NCI-H446 treated with DMSO at 0.1 percent for 48 hours (cell line): ENCODE data around the gene LRP2.

Source experiments
- DNase-seq: peaks from one replicate; lab custom pipeline; 2025; lab: John Stamatoyannopoulos, UW

The LRP2 gene

DNA sequence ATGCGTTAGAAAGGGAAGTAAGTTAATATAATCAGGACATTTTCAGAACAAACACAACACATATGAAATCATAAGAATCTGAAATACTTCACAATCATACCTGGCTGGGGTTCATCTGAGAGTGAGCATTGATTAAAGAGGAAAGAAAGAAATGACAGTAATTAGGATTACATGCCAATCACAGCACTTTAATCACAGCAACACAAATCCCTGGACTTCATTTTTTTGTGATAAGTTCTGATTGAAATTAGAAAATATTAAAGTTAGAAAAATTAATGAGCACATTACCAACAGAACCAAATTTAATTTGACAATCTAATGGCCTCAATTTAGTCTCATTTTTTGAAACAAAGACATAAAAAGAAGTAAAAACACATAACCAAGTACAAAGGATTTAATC, 121.9 kb downstream of the LRP2 start:
- no peak for DNase-seq

DNA sequence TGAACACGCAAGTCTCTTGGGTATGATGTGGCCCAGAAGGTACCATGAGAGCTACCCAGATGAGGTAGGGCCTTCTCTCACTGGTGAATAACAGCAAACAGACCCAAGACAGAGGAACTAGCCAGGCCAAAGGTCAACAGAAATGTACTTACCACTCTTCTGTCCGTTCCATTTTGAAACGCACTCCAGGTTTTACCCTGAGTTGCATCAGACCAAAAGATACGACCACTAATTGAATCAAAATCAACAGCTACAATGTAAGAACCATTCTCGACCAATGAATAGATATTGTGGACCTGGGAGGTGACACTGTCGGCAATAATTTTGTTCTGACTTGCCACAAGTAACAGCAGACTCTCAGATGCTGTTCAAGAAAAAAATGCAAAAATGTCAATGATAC, 124.4 kb downstream of the LRP2 start:
- no peak for DNase-seq

DNA sequence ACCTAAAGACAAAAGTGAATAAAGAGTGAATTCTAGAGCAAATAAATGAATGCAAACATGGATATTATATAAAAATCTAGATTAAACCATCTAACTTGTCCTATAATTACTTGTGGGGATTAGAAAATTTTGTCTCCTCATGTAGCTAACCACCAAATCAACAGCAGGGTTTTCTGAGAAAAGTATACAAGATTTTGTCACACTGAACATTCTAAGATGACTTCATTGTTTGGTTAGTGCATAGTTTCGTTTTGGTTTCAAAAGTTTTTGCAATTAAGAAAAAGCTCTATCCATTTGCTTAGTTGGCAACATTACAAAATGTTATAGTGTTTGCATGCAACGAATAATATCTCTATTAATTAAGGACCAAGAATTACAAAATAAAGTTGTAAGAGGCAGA, 125.0 kb downstream of the LRP2 start:
- DNase-seq, result no peak

DNA sequence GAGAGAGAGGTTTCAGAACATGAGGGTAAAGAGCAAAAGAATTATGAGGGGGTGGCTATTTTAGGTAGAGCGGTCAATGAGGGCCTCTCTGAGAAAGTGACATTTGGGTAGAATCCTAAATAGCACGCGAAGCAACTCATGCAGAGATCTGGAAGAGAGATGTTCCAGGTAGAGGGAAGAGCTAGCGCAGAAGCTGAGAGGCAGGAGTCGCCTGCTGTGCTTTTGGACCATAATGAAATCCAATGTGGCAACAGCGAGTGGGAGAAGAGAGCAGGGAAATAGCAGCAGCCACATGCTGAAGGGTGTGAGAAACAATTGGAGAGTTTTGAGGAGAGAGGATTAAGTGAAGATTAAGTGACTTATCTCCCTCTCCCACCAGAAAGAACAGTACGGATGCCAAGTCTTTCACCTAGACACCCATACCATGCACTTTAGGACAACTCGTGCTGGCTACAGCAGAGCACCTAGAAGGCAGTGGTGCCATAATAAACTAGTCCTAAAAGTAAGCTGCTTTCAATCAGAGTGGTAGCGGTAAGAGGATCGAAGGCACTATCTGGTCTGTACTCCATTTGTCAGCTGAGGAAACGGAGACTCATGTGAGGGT, 129.7 kb downstream of the LRP2 start:
- no peak for DNase-seq

DNA sequence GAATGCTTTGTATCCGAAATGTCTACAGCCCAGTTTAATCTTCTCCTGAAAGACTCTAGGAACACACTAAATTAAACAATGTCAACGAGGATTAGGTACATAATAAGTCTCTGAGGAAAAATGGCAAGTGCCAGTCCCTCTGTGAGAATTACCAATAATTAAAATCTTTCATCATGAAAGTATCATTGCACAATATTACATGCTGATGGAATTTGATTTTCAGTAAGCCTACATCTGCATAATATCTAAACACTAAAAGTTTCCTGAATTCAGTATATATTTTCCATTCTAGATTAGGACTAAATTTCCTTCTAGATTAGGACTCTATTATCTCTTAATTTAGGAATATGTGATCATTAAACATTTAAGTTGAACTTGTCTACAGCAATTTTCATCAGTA, 132.1 kb downstream of the LRP2 start:
- DNase-seq, result no peak

DNA sequence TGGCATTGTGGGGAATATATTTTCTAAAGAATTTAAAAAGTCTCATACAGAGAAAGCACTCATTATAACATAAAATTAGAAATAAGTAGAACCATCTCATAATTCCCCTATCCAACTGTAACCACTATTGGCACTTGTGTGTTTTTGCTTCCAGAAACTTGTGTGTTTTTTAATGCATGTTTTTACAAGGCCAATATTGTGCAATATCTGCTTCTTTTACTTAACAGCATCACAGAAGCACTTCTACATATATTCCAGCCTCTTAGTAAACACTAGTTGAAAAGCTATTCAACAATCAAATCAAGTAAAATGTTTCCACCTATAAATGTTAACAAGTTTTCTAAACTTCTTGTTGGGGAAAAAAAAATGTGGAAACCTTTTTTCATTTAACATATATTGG, 132.7 kb downstream of the LRP2 start:
- no peak for DNase-seq

DNA sequence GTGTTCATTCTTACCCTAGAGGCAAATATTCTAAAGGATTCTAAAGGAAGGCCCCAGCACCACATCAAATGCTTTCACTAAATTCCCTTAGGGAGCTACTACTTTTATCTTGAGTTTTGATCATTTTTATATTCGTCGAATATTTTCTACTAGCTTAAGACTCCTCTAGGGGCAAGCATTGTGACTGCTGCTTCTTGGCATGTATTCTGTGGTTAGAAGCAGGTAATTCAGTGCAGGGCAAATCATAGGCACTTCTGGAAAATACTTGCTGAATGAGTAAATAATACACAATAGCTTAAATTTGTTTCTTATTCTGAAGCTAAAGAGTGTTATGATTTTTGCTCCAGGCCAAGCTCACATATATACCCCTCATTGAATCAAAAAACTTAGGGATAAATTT, 136.4 kb downstream of the LRP2 start:
- no peak for DNase-seq

DNA sequence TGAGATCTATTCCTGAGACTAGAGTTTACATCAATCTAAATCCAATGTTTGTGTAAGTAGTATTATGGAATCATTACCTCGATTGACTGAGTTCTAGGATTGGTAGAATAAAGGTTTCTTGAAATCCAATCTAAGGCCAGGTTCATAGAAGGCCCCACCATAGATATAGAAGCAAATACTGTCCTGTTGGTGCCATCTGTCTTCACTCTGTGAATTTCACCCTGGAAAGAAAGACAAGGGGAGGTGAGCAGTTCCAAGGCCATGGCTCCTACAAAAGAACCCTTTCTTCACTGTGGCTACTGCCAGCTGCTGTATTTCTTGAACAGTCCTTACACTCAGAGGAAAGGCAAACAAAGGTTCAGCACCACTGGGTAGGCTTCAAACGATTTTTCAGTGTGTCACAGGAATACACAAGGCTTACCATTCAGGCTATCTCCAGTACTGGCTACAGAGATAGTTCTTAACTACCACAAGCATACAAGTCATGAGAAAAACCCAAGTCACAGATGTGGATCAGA, 137.0 kb downstream of the LRP2 start:
- no peak for DNase-seq

DNA sequence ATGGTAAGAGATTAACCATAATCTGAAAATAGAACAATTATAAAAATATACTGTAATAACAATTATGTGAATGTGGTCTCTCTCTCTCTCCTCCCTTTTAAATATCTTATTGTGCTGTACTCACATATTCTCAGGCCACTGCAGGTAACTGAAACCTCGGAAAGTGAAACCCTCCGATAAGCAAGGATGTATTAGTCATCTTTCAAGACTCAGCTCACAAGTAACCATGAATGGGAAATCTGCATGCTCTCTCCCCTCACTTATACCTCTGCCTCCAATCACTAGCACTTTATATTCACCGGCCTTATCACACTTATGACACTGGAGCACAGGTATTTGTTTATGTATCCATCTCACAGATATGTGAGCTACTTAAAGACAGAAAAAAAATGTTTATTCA, 139.7 kb downstream of the LRP2 start:
- DNase-seq, result no peak

DNA sequence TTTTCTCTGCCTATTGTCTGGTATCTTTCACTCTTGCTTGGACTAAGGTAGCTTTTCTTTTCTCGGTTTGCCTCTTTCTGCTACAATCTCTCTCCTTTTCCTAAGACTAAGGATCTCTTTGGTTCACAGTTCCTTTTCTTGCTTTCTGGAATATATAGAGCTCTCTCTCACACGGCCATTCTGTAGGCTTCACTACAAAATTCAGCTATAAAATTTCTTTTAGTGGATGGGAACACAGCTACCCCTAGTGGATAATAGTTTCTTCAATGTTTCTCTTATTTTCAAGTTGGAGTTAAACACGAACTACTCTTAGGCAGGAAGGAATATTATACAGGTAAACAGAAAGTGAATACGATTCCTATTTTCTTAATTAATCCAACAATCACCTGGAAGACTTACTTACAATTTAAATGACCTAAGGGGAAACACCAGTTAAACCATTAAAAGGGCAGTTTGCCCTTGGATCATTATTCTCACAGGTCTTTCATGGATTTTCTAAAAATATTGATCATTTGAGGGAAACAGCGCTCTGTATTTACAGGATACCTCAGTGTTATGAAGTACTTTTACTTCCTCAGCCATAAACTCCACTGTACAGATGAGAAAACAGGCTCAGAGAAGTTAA, 140.5 kb downstream of the LRP2 start:
- no peak for DNase-seq

DNA sequence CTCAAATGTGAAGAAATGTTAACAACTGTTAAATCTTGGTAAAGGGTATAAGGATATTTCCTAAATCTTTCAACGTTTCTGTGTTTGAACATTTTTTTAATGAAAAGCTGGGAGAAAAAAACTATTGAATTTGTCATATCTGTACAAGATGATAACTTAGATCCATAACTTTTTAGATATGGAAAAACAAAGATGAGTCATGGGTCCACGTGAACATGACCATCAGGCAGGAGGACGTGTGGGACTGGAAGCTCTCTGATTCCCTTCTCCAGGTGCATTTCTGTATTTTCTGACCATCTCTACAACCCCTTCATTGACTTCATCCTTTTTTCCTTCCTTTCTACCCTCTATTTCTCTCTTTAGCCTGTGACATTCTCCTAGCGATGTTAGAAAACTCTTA, 151.4 kb downstream of the LRP2 start:
- no peak for DNase-seq

DNA sequence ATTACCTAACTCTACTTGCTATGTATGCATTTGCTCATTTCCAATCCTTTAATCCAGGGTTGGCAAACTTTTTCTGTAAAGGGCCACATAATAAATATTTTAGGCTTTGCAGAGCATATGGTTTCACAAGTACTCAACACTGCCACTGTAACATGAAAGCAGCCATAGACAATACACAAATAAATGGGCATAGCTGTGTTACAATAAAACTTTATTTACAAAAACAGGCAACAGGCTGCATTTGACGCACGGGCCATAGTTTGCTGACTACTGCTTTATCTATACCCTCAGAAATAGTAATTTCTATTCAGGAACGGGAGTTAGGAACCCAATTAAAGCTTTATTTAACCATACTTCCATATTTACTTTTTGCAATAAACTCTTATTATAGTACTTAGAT, 154.3 kb downstream of the LRP2 start:
- no peak for DNase-seq

DNA sequence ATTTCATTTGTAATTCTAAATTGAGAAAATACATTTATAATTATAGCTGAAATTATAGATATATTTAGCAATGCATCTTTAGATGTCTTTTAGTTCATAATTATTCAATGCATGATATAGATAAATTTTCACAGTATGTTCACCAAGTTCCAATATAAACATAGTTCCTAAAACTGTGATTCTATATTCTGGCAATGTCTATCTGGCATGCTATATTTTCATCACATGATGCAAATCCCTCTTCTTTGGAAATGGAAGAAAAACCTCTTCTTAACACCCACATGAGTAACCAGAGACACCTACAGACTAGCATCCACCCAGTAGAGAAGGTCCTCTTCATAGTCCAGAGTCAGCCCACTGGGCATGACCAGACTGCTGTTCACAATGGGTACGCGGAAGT, 157.2 kb downstream of the LRP2 start:
- no peak for DNase-seq

DNA sequence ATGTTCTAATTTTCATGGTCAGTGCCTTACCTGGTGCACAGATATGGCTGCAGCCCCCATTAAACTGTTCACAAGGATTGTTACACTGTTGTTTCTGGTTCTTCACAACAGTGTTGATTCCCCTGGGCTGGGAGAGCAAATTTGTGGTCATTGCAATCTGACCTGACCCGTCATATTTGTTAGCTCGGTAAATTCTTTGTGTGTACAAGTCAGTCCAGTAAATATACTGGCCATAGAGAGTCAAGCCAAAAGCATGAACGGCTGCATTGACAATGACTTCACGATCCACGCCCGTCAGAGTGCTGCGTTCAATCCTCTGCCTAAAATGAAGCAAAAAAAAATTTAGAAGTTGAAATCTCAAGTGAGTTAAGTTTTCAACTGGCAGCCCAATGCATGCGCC, 158.4 kb downstream of the LRP2 start:
- DNase-seq, result no peak

DNA sequence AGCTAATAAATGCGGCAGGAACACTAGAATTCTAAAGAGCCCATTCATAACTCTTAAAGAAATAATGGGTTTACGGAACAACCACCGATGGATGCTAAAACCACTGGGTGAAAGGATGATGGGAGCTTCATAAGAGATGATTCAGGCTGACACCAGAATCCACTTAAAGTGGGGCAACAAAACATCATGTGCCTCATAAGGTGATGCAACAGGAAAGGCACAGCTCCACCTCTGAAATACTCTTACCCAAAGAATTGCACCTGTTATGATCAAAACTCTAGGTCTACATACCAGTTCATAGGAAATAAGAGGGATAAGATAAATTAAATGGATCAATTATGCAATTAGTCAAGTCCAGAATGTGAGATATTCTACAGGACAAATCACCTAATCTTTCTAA, 161.6 kb downstream of the LRP2 start:
- no peak for DNase-seq

DNA sequence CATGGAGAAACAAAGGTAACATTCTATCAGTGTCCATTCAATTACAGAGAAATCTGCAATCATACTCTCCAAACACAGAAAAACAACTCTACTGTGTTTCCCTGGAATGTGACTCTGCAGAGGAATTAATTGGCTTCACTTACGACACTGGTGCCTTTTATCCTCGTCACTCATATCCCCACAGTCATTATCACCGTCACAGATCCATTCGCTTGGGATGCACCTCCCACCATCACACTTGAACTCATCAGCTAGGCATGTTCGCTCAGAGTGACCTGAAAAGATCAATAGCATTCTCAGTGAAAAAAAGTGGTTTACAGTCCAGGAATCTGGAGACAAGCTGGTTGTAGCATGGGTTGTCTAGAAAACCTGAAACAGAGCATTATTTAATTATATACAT, 168.7 kb downstream of the LRP2 start:
- DNase-seq, result no peak

DNA sequence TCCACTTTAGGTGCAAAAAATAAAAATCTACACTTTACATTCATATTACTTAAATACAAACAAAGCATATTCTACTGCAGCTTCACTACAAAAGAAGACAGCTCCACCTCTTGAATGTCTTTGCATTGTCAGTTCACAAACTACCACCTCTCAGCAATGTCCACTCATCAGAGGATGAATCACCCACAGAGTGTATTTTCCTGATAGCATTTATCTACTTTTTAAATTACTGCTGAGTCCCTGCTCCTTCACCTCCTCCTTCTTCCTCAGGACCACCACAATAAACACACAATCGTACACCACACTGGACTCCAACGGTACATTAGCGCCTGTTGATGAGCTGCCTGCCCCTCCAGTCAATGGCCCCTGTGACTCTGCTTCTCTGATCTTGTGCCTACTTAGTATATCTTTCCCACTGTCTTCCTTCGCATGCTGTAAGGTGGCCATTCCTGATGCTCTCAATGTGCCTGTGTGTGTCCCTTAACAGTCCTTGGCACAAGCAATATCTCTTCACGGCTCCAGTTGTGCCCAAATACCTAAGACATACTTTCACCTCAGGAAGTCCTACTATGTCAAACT, 172.0 kb downstream of the LRP2 start:
- DNase-seq, result no peak

DNA sequence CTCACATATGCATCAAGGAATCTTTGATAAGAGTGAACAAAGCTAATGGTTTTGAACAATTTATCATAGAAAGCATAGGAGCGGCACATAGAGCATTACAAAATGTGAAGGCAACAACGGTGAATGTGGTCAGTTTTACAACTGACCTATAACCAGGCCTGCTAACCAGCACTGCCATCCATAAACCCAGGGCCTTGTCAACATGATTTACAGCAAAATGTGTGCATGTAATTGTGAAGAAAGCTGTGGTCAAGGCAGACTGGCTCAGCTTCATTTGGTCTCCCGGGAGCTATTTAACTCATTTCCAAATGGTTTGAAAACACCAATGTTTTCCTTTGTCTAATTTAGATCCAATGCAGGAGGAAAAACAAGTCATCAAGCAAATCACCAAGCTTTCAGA, 173.2 kb downstream of the LRP2 start:
- DNase-seq, result no peak

DNA sequence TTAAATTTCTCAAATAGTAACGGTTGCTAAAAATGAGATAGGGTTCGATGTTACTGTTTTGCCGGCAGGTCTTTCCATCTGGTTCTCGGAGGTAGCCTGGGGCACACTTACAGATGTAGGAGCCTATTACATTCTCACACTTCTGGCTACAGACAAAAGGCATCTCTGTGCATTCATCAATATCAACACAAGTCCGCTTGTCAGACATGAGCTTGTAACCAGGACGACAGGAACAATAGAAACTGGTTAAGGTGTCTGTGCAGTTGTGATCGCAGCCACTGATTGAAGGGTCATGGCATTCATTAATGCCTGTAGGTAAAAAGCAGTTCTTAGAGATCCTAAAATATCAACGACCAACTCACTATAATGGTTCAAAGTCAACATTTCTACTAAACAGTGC, 176.6 kb downstream of the LRP2 start:
- DNase-seq, result no peak

DNA sequence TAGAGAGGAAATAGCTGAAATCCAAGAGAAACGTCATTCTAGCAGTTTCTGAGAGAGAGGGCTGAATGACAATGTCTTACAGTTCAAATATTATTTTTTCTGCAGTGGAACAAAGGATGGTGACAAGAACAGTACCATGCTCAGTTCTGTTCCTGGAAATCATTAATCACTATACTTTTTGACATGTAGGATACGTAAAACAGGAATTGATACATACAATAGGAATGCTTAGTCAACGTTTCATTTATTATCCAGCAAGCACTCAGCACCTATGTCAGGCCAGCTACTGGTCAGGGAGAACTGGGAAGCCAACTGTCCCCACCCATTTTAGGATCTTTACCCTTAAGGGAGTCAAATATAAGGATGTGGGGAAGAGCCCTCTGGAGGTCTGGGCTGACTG, 178.3 kb downstream of the LRP2 start:
- DNase-seq, result no peak

DNA sequence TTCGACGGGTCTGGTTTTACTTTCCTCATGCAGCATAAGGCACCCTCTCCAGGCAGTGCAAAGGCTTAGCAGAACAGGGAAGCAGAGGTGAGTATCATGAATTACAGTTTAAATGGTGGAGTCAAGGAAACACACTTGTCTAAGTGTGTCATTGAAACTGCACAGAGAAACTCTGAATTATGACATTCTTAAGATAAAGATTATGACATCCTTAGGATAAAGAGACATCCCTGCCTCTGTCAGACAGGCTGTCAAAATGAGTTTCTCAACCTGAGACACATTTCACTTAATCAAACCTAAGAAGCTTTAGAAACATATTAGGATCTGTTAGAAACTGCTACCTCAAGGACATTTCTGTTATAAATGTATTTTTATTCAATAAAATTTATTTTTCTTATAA, 179.8 kb downstream of the LRP2 start:
- no peak for DNase-seq

DNA sequence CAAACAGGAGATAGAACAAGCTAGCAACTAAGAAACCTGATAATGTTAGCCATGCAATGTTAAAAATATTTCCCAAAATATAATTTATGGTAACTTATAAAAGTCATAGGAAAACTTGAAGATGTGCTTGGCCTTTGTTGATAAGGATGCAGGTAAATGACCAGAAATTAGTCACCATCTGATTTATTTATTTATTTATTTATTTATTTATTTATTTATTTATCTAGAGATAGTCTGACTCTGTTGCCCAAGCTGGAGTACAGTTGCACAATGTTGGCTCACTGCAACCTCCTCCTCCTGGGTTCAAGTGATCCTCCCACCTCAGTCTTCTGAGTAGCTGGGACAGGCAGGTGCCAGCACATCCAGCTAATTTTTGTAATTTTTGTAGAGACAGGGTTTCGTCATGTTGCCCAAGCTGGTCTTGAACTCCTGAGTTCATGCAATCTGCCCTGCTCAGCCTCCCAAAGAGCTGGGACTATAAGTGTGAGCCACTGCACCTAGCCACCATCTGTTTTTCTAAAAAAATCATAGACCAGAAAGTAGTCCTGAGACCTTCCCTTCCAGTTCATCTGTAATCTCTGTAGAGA, 183.4 kb downstream of the LRP2 start:
- DNase-seq, result no peak

DNA sequence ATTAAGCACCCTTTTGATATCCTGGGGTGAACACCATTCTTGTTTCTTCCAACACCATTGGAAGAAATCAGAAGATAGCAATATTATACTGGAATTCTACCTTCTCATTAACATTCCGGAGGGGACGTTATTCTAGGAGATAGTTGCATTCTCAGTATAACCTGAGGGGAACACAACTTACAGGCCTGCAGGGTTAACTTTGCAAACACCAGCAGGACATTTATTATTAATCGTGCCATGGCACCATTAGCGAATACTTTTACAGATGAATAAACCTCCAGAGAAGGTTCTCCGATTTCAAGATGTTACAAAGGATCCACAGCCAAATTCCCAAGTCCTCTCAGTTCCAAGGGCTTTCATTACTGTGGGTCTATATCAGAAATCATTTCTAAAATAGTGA, 184.0 kb downstream of the LRP2 start:
- no peak for DNase-seq

DNA sequence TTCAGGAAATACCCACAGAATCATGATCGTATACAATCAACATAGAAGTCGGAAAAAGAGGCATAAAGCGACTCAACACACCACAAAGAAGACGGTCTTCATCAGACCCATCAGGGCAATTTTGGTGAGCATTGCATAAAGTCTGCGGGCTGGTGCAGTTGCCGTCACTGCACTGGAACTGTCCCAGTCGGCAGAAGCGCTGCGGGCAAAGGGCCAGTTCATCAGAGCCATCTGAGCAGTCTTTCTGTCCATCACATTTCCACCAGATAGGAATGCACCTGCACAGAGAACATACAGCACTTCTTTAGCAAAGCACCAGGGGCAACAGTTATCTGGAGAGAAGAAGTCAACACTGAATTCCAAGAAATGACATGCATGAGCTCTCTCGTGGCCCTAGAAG, 187.2 kb downstream of the LRP2 start:
- no peak for DNase-seq
